NCI-H2029 treated with DMSO at 0.1 percent for 48 hours (cell line): Measurements from ENCODE around the gene ENPP4.
A peak's percentile ranks its signal among the peaks of the same experiment; 100 is the strongest.
"Not testable (repeated sequence)": the region's sequence is repeated elsewhere in the genome, so short reads cannot be mapped to it uniquely, and the experiment has no call there.

Experiments
- DNase-seq: peaks from one replicate; lab custom pipeline; 2025; lab: John Stamatoyannopoulos, UW

The ENPP4 gene, protein sequence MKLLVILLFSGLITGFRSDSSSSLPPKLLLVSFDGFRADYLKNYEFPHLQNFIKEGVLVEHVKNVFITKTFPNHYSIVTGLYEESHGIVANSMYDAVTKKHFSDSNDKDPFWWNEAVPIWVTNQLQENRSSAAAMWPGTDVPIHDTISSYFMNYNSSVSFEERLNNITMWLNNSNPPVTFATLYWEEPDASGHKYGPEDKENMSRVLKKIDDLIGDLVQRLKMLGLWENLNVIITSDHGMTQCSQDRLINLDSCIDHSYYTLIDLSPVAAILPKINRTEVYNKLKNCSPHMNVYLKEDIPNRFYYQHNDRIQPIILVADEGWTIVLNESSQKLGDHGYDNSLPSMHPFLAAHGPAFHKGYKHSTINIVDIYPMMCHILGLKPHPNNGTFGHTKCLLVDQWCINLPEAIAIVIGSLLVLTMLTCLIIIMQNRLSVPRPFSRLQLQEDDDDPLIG

DNA sequence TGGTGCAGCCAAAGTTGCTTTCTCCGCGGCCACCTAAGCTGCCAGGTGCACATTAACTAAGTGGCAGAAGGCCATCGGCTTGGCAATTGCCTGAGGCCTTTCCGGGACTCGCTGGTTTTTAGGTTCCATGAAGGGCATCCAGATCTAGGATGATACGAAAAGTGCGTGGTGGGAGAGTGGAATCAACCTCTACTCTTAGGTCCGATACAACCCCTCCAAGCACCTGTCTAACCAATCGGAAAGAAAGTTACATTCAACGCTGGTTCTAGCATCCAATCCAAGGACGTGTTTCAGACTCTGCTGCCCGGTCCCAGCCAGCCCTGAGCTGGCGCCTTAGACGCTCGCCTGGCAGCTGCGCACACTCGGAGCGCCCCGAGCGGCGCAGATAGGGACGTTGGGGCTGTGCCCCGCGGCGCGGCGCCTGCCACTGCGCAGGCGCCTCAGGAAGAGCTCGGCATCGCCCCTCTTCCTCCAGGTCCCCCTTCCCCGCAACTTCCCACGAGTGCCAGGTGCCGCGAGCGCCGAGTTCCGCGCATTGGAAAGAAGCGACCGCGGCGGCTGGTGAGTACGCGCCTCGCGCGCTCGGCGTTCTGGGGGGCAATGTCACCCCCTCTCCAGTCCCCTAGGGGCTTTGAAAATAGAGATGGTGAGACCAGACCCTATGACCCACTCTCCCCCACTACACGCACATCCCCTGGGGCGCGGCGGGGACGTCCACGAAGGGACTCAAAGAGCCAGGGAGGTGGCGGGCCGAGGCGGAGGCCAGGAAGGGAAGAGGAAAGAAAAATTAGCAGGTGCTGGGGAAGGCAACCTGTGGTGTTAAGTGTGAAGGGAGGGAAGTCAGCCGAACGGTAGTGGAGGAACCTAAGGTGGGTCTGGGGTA lies at the start of gene ENPP4:
TSS of gene ENPP4 (plus strand) at position 361 of the 883 bp plus-strand sequence. CDS start 9,595 bp downstream, outside the sequence.
- DNase-seq = peak; percentile 97

- DNase-seq = no peak
These were observed 49.7 kb upstream of the ENPP4 start for GRCh38 chr6:46080111-46080510.

GRCh38 chr6:46085688-46086087 lies 44.1 kb upstream of the ENPP4 start:
- not testable (repeated sequence) for DNase-seq

DNA sequence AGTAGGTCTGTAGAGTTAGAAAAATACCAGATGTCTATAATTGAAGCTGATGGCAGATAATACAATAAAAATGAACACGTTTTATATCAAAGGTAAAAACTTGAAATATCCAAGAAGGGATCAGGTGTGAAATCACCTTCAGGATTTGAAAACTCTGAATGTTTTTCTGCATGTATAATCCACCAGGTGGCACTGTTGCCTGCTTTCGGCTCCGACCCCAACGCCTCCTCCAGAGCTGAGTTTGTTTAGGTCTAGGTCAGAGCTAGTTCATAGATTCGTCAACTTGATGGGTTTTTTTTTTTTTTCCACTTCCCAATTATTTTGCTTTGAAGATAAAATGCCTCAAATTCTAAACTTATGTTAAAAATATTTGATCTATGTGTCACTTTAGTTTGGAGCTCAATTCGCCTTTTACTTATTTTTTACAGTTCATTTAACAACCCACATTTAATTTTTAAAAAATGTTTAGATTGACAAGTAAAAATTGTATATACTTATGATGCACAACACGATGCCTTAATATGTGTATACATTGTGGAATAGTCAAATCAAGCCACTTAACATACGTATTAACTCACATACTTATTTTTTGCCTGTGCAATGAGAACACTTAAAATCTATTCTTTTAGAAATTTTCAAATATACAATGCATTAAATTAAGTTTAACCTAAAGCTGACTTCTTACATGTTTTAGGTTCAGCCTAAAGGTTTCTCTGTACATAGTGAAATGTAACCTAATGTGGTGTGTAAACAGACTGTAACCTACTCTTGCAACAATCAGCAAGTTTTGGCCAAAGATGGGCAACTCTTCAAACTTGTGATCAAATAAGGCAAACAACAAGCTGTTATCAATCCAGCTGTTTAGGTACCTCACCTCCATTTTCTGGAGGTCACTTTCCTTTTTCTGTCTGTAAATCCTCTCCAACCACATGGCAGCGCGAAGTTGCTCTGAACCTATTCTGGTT lies 39.4 kb upstream of the ENPP4 start:
- DNase-seq = peak; percentile 63

DNA sequence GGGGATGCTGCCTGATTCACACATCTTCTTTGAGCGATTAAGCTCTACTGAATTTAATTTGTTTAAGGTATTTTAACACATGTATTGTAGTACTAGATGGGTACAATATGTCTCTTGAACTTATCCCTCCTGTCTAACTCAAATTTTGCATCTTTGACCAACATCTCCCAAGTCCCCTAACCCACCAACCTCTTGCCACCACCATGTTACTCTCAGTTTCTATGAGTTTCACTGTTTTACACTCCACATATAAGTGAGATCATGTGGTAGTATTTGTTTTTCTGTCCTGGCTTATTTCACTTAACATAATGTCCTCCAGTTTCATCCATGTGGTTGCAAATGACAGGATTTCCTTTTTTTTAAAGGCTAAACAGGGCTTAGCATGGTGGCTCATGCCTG lies 38.7 kb upstream of the ENPP4 start:
- no peak for DNase-seq

DNA sequence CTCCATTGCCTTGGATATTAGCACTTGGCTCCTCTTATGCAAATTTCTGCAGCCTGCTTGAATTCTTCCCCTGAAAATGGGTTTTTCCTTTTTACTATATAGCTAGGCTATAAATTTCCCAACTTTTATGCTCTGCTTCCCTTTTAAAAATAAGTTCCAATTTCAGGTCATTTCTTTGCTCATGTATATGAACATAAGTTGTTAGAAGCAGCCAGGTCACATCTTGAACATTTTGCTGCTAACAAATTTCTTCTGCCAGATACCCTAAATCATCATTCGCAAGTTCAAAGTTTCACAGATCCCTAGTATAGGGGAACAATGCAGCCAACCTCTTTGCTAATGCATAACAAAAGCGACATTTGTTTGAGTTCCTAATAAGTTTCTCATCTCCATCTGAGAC lies 34.5 kb upstream of the ENPP4 start:
- DNase-seq = no peak

DNA sequence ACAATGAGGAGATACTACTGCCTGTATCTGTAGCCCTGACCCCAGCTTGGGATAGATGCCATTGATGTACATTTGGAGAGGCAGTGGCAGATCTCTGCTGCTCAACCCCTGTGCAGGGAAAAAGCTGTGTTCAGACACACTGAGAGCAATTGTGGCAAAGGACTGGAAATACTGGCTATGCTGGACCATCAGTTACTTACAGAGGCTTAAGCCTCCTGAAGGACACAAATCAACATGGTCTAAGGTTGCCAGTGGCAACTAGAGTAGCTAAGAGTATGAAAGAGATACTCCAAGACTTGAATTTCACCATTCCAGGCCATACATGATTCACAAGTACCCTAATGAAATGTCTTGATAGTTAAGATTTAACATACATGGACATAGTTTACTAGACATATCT lies 32.4 kb upstream of the ENPP4 start:
- DNase-seq = no peak

DNA sequence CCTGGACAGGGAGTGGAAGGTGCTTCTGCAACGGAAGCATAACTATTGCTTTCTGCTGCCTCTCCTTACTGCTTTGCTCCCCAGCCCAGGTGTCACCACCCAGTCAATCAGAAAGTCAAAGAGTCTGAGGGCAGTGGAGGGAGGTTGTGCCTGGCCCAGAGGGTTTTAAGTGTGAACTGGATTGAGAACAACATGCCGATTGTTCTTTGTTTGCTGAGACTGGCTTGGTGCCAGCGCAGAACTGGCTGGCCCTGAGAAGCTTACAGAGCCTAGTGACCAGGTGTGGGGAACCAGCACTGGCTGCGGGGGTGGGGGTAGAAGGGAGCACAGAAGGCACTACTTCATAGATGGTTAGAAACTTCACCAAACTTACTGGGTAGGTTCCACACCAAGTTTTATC lies 31.1 kb upstream of the ENPP4 start:
- DNase-seq = peak; percentile 77

DNA sequence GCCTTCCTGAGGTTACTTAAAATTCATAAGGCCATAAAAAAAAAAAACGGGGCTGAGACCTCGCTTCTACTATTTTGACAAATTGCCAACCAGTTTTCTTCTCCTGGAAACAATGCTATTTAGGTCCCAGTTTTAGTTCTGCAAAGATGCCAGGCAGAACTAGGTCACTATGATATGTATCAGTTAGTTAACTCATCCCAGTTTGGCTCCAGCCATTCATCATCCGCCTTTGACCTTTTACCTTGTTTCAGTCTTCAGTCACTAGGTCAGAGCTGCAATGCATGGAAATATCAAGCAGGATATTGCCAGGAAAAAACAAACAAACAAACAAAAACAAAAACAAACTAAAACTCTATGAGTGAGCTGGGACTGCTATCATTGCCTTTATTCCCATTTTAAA lies 29.8 kb upstream of the ENPP4 start:
- no peak for DNase-seq

DNA sequence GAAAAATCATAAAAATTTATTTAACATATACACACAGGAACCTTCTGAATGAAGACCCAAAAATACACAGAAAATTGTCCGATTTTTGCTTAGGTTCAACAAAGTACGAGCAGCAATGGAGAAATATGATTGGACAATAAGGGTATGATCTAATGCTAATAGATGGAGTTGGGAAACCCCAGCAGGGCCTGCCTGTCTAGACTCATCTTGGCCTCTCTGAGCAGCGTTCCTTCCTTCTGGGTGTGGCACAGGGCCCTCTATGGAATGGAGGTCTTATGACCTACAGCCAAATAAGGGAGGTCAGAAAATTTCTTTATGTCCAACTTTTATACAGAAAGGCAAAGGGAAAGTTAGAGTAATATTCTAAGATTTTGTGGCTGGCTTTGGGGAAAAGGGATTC lies 27.7 kb upstream of the ENPP4 start:
- no peak for DNase-seq

GRCh38 chr6:46103441-46104115 lies 26.2 kb upstream of the ENPP4 start:
- DNase-seq = no peak

DNA sequence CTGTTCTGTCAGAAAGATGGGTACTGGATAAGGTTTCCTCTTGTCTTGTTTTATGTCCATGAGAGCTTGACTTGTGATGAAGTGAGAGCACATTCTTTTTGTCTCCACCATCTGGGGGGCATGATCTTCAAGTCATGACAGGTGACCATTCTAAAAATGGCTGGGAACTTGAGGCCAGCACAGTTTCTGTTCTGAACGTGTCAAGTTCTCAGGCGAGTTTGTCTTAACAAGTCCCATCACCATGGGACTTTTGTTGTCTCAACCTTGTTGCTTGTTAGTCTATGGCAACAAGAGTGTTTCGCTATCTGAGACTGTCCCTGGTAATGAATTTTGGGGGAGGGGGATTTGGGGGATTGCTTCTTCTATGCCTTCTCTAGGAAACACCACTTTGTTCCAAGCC lies 25.6 kb upstream of the ENPP4 start:
- no peak for DNase-seq

GRCh38 chr6:46105568-46105967 lies 24.2 kb upstream of the ENPP4 start:
- no peak for DNase-seq

DNA sequence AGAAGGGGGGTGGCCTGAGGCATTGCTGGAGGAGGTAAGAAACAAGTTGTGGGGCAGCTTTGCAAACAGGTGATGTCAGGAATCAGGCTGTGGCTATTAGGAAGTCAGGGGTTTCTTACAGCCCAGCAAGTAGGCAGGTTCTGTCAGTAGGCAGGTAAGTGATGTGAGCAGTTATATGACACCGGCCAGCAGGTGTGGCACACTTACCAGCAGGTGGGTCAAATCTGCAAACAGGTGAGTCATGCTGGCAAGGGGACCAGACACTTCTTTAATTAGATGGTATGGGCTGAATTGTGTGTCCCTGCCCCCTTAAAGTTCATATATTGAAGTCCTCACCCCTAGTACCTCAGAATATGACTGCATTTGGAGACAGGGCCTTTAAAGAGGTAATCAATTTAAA lies 16.4 kb upstream of the ENPP4 start:
- DNase-seq = peak; percentile 70

DNA sequence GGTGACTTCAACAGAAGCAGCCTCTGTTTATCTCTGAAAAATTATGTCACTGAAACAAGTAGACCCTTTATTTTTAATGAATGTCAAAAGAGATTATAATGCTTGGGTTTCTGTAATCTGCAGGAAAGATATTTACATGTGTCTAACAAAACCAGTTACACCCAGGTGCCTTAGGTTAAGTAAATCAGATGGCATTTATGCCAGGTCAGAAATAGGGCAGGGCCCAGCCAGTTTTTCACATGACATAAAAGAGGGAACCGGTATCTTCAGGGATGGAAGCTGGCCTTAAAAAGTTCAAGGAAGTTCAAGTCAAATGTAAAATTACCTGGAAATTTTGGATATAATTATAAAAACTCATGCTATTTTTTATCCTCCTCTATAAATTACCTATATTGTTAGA lies 14.2 kb upstream of the ENPP4 start:
- no peak for DNase-seq

- DNase-seq = no peak
These were observed 13.5 kb upstream of the ENPP4 start for GRCh38 chr6:46116289-46116688.

- DNase-seq = no peak
These were observed 11.6 kb upstream of the ENPP4 start for GRCh38 chr6:46118157-46118556.

- no peak for DNase-seq
These were observed 11.0 kb upstream of the ENPP4 start for GRCh38 chr6:46118836-46119235.

DNA sequence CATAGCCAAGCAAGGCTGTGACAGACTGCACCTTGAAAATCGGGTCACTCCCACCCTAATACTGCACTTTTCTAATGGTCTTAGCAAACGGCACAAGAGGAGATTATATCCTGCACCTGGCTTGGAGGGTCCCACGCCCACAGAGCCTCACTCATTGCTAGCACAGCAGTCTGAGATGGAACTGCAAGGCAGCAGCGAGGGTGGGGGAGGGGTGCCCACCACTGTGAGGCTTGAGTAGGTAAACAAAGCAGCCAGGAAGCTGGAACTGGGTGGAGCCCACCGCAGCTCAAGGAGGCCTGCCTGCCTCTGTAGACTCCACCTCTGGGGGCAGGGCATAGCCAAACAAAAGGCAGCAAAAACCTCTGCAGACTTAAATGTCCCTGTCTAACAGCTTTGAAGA lies 10.1 kb upstream of the ENPP4 start:
- DNase-seq = not testable (repeated sequence)

DNA sequence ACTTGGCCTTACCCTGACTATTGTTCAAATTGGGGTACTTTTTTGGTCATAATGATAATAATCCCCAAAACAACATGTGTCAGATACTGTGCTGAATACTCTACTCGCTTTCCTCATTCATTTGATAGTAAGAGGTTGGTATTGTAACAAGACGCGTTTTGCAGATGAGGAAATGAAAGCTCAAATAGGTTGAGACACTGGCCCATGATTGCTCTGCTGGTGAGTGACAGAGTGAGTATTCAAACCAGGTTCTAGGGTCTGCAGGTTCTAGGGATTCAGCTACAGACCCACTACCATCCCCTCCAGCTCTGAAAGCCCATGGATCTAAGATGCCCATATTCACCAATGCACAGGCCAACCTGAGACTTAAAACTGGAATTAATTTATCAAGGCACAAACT lies 1.3 kb upstream of the ENPP4 start:
- no peak for DNase-seq

DNA sequence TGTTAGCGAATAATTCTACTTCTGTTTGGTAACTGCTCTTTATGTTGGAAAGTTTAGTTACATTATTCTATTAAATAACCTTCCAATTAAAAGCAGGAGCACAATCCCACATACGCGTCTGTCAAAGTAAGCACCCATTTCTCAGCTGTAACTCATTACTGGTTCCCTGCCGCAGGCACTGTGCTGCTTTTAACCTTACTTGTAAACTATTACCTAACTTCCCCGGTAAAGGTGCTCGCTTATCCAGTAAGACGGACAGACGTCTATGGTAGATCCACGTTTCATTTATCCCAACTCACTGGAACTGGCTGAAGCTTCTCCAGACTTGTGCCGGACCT lies 529 bp upstream of the ENPP4 start:
- no peak for DNase-seq
